H1 (cell line): Measurements from ENCODE around the gene IL10RA.

ENCODE experiments used
- BACH1 ChIP-seq: IDR thresholded peaks from 2 replicates; pipeline ENCODE4 v1.6.1; 2012; ENCODE audit warnings: low read length, improper control_type of control experiment
- CBX5 ChIP-seq: fragments of 300-800, 300-1000 bp; sonication (generic); IDR thresholded peaks from 2 replicates; pipeline ENCODE4 v1.7.1; 2016; ENCODE audit warnings: antibody characterized with exemption, low read length, low read depth
- CHD1 ChIP-seq: IDR thresholded peaks from 2 replicates; pipeline ENCODE4 v1.6.1; 2012; ENCODE audit warnings: low read depth, low read length, improper control_type of control experiment
- EP300 ChIP-seq, 2 experiments: IDR thresholded peaks; 1 replicate in 1 of 2; 2 replicates in 1 of 2; pipeline ENCODE4 v1.6.1; 2011 to 2012; ENCODE audit warnings: low read depth in 2 of 2, low read length in 2 of 2, mild to moderate bottlenecking in 2 of 2, borderline replicate concordance in 1 of 2, inconsistent platforms in 1 of 2, moderate library complexity in 1 of 2
- FOSL1 ChIP-seq: IDR thresholded peaks from 2 replicates; pipeline ENCODE4 v1.6.1; 2011; ENCODE audit warnings: mild to moderate bottlenecking, low read depth, low read length, moderate library complexity; ENCODE audit not compliant: insufficient read depth
- HDAC2 ChIP-seq, 2 experiments: fragments of 300-600 bp in 1 of 2; sonication (generic) in 1 of 2; IDR thresholded peaks; 2 replicates each; pipeline ENCODE4 v1.6.1; 2011 to 2012; ENCODE audit warnings: low read depth in 2 of 2, low read length in 2 of 2, mild to moderate bottlenecking in 2 of 2, moderate library complexity in 2 of 2, borderline replicate concordance in 1 of 2, inconsistent platforms in 1 of 2
- JUN ChIP-seq: IDR thresholded peaks from 2 replicates; pipeline ENCODE4 v1.6.1; 2011; ENCODE audit warnings: low read depth, mild to moderate bottlenecking, improper control_type of control experiment, low read length
- JUND ChIP-seq: IDR thresholded peaks from 2 replicates; pipeline ENCODE4 v1.6.1; 2011; ENCODE audit warnings: mild to moderate bottlenecking, improper control_type of control experiment, low read length
- POLR2A ChIP-seq, 2 experiments: IDR thresholded peaks; 1 replicate in 1 of 2; 2 replicates in 1 of 2; pipeline ENCODE4 v1.6.1; 2011; ENCODE audit warnings: low read depth in 2 of 2, low read length in 2 of 2, mild to moderate bottlenecking in 2 of 2; ENCODE audit errors: control extremely low read depth in 1 of 2
- POLR2AphosphoS5 ChIP-seq: IDR thresholded peaks from 2 replicates; pipeline ENCODE4 v1.6.1; 2011; ENCODE audit warnings: low read depth, low read length
- RAD21 ChIP-seq, 2 experiments: IDR thresholded peaks in 1 of 2; conservative IDR thresholded peaks in 1 of 2; 2 replicates each; pipeline ENCODE4 v1.6.1; 2011; ENCODE audit warnings: low read depth in 2 of 2, low read length in 2 of 2, improper control_type of control experiment in 1 of 2, inconsistent platforms in 1 of 2, mild to moderate bottlenecking in 1 of 2, moderate library complexity in 1 of 2
- SUZ12 ChIP-seq: fragments of 200-600 bp; sonication (generic); IDR thresholded peaks from 2 replicates; pipeline ENCODE4 v1.6.1; 2012; ENCODE audit warnings: mild to moderate bottlenecking, inconsistent platforms, low read length, moderate library complexity, mixed read lengths
- ZNF274 ChIP-seq: IDR thresholded peaks from 2 replicates; pipeline ENCODE4 v1.7.0; 2012; ENCODE audit warnings: low read length, borderline replicate concordance; ENCODE audit errors: extremely low read depth
- TF ChIP-seq, protein P1 (sequence below), 3 experiments: IDR thresholded peaks; 1 replicate in 2 of 3; 2 replicates in 1 of 3; pipeline versions ENCODE4 v1.5.1 to v1.6.1; 2011; ENCODE audit warnings: low read length in 3 of 3, mild to moderate bottlenecking in 3 of 3, inconsistent platforms in 2 of 3, low read depth in 1 of 3, moderate library complexity in 1 of 3; ENCODE audit not compliant: insufficient read depth in 1 of 3; ENCODE audit errors: control extremely low read depth in 1 of 3

DNA sequence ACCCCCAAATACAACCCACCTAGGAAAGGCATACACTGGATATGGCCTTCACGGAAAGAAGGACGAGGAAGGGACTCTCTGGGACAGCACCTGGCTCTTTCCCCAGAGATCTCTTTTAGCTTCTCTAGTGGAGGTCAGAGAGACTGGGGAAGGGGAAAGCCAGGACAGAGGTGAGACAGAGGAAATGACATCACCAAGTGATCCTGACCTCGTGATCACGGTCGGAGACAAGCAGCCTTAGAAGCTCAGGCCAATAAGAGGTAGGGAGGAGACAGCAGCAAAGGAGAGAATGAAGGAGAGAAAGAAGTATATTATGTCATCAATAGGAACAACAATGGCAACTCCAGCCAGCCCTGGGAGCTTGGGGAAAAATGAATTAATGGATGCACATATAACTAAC lies 41.6 kb upstream of the IL10RA start:
- TF ChIP-seq POLR2A (IDR thresholded peaks at IDR 0.05; ENCODE audit: control extremely low read depth in 1 of 2, low read depth in 2 of 2, low read length in 2 of 2) (no peak), ZNF274 (no peak), RAD21 (IDR thresholded peaks at IDR 0.05 in 1 of 2, conservative IDR thresholded peaks at IDR 0.05 in 1 of 2; ENCODE audit: low read depth in 2 of 2, low read length in 2 of 2) (no peak), EP300 (IDR thresholded peaks at IDR 0.05; ENCODE audit: borderline replicate concordance in 1 of 2, low read depth in 2 of 2, low read length in 2 of 2) (no peak), BACH1 (no peak), FOSL1 (no peak), HDAC2 (IDR thresholded peaks at IDR 0.05; ENCODE audit: borderline replicate concordance in 1 of 2, low read depth in 2 of 2, low read length in 2 of 2) (no peak), POLR2AphosphoS5 (no peak), JUN (no peak), SUZ12 (no peak), CBX5 (no peak), CHD1 (no peak), JUND (no peak)
- TF ChIP-seq, protein P1, sequence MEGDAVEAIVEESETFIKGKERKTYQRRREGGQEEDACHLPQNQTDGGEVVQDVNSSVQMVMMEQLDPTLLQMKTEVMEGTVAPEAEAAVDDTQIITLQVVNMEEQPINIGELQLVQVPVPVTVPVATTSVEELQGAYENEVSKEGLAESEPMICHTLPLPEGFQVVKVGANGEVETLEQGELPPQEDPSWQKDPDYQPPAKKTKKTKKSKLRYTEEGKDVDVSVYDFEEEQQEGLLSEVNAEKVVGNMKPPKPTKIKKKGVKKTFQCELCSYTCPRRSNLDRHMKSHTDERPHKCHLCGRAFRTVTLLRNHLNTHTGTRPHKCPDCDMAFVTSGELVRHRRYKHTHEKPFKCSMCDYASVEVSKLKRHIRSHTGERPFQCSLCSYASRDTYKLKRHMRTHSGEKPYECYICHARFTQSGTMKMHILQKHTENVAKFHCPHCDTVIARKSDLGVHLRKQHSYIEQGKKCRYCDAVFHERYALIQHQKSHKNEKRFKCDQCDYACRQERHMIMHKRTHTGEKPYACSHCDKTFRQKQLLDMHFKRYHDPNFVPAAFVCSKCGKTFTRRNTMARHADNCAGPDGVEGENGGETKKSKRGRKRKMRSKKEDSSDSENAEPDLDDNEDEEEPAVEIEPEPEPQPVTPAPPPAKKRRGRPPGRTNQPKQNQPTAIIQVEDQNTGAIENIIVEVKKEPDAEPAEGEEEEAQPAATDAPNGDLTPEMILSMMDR (IDR thresholded peaks at IDR 0.05; ENCODE audit: control extremely low read depth in 1 of 3, insufficient read depth in 1 of 3, low read depth in 1 of 3, low read length in 3 of 3), result no peak
